Ovary (tissue), 9 donors: Measurements from ENCODE around the gene MYOM1. TPM values are rescaled to one million over a fixed set of nuclear protein-coding genes. Genes with fewer than 3 reads are reported as not detected.

Experiments
- DNase-seq, 5 donors: peaks; one replicate each; pipeline ENCODE4 v3.0.0-alpha.2; 2019 to 2020
- H3K27ac ChIP-seq, 2 donors: fragments of 200-600 bp; one replicate each; pipeline versions ENCODE4 v1.5.1 to v1.8.0; 2019 to 2022
- H3K27me3 ChIP-seq: fragments of 200-600 bp; one replicate; pipeline ENCODE4 v1.8.0; 2022
- H3K36me3 ChIP-seq: fragments of 200-600 bp; sonication (generic); one replicate; pipeline ENCODE4 v1.5.1; 2019
- H3K4me1 ChIP-seq: one replicate; pipeline ENCODE4 v1.8.1; 2013; ENCODE audit warnings: mild to moderate bottlenecking, moderate library complexity; ENCODE audit not compliant: insufficient read depth
- H3K4me3 ChIP-seq: fragments of 200-600 bp; sonication (generic); one replicate; pipeline ENCODE4 v1.5.1; 2017
- H3K9me3 ChIP-seq, 2 donors: fragments of 200-600 bp in 1 of 2; sonication (generic) in 1 of 2; one replicate each; pipeline versions ENCODE4 v1.5.1 to v1.8.1; 2013 to 2019; ENCODE audit warnings: mild to moderate bottlenecking in 1 of 2, moderate library complexity in 1 of 2
- EP300 ChIP-seq: sonication (generic); formaldehyde crosslinking; IDR thresholded peaks from one replicate; pipeline ENCODE4 v1.6.1; 2017; ENCODE audit warnings: antibody characterized with exemption
- POLR2A ChIP-seq: fragments of 450-650 bp; IDR thresholded peaks from one replicate; pipeline ENCODE4 v1.6.1; 2017; ENCODE audit warnings: antibody characterized with exemption, mild to moderate bottlenecking, moderate library complexity
- WGBS, 3 donors: extraction: QIAGEN DNeasy Blood & Tissue Kit in 1 of 3; methylation state at CpG; one replicate each; pipeline versions ENCODE4 v1.1.5 to v1.1.7; 2013 to 2017; 5-methylcytosine and 5-hydroxymethylcytosine counted together
- intact Hi-C, 4 donors: fragments of 100-400 bp; cut with DNase I; formaldehyde crosslinking; loops; one replicate each; pipeline versions ENCODE4 v1.11.0 to v1.15.1; 2022 to 2023
- polyA plus RNA-seq, 2 donors: library from polyadenylated mRNA; stranded (reverse); fragments of 200-250 nt in 1 of 2; fragments of 350-450 nt in 1 of 2; fragmentation: Illumina TruSeq in 1 of 2; extraction: RNeasy Lipid Tissue Mini Kit (QIAGEN cat#74804) in 1 of 2; gene quantifications; one replicate each; pipeline ENCODE4 v1.2.3, GENCODE V29; 2013 to 2014
- total RNA-seq, 7 donors: library from RNA; depleted of rRNA in 2 of 7; stranded (reverse); fragments of >200 nt in 2 of 7; fragmentation: NEBNext Ultra II Directional in 3 of 7; extraction: Animal tissue kit (Norgen Biotek cat#: 25700) in 3 of 7; gene quantifications; one replicate each; pipeline versions ENCODE4 v1.1.0 to v1.2.4, GENCODE V29; 2016 to 2023
- TF ChIP-seq, protein P1 (sequence below), 3 donors: fragments of 450-650 bp in 2 of 3; fragments of 200-600 bp in 1 of 3; IDR thresholded peaks; one replicate each; pipeline versions ENCODE4 v1.5.1 to v1.8.0; 2016 to 2022; ENCODE audit warnings: antibody characterized with exemption in 3 of 3, mild to moderate bottlenecking in 1 of 3
- donor health status: DM: no; HTN: no; CAD: no; lungs with moderate emphysema.
- donor health status: DM: no; HTN: no; CAD: no.
- donor health status: Bipolar disorder and iron deficiency.
- donor health status: DM: yes; HTN: yes; CAD: no.
- donor health status: DM: no; HTN: no; CAD: no.
- donor health status: DM: yes; HTN: yes; CAD: no.

MYOM1 gene
- total and polyA plus RNA-seq, 9 donors: 0.69 to 21.0 (median 3.6) TPM

DNA sequence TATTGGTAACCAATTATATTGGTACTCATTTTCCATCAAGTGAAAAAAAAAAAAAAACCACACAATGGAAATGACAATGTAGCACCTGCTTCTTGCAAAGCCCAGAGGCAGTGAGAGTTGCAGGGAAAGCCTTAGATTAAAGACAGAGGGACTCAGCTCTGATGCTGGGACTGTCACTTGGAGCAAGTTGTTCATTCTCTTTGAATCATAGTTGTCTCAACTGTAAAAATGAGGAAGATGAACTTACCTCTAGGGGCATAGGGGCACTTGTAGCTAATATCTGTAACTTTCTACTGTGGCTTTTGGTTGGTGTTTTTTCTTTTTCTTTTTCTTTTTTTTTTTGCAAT is 125.5 kb downstream of the MYOM1 start:
- Histone ChIP-seq H3K27ac (no peak overlapping the region), H3K27me3 (no peaks in the 10 kb centered on the region), H3K36me3 (no peaks in the 10 kb centered on the region), H3K9me3 (no peaks in the 10 kb centered on the region), H3K4me3 (no peak overlapping the region), H3K4me1 (no peaks in the 10 kb centered on the region)
- intact Hi-C loops: no loop called here
- TF ChIP-seq POLR2A: no peak
- TF ChIP-seq EP300: no peak
- TF ChIP-seq, protein P1, sequence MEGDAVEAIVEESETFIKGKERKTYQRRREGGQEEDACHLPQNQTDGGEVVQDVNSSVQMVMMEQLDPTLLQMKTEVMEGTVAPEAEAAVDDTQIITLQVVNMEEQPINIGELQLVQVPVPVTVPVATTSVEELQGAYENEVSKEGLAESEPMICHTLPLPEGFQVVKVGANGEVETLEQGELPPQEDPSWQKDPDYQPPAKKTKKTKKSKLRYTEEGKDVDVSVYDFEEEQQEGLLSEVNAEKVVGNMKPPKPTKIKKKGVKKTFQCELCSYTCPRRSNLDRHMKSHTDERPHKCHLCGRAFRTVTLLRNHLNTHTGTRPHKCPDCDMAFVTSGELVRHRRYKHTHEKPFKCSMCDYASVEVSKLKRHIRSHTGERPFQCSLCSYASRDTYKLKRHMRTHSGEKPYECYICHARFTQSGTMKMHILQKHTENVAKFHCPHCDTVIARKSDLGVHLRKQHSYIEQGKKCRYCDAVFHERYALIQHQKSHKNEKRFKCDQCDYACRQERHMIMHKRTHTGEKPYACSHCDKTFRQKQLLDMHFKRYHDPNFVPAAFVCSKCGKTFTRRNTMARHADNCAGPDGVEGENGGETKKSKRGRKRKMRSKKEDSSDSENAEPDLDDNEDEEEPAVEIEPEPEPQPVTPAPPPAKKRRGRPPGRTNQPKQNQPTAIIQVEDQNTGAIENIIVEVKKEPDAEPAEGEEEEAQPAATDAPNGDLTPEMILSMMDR (IDR thresholded peaks at IDR 0.05): no peak
- no peak for DNase-seq

DNA sequence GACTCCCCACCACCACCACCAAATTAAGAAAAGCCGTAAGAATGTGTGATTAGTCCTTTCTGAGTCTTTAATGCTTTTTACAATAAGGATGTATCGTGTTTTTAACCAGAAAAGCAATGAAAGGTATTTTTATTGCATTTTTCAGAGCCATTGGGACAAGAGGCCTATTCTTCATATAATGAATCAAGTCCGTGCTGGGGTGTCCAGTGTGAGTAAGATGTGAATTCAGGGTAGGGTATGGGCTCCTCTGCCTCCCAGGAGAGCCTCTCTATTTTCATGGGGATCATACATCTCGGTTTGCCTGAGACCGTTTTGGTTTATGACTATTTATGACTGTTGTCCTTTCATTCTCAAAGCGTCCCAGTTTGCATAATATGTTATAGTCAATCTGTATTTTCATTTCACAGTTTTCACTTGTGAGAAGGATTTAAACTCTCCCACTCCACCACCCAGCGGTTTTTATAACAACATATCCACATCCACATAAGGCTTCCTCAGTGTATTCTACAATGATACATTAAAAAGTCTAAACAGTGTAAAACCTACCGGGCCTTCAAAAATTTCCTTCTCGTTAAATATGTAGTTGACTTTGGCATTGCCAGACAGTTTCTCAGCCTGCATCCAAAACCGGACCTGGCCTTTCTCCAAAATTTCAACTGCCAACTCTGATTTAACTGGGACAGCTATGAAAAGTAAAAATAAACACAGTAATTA is 126.0 kb downstream of the MYOM1 start:
- no peaks in the 10 kb centered on the region for H3K36me3 ChIP-seq
- intact Hi-C loops: no loop called here
- no peak overlapping the region for H3K27ac ChIP-seq
- no peaks in the 10 kb centered on the region for H3K9me3 ChIP-seq
- no peaks in the 10 kb centered on the region for H3K4me1 ChIP-seq
- no peaks in the 10 kb centered on the region for H3K27me3 ChIP-seq
- TF ChIP-seq POLR2A (no peak), EP300 (no peak)
- TF ChIP-seq, protein P1 (IDR thresholded peaks at IDR 0.05): no peak
- no peak for DNase-seq
- 74 to 77% (median 75%) methylated on average over 10 of the region's 10 CpGs for WGBS, 3 donors
- no peak overlapping the region for H3K4me3 ChIP-seq

DNA sequence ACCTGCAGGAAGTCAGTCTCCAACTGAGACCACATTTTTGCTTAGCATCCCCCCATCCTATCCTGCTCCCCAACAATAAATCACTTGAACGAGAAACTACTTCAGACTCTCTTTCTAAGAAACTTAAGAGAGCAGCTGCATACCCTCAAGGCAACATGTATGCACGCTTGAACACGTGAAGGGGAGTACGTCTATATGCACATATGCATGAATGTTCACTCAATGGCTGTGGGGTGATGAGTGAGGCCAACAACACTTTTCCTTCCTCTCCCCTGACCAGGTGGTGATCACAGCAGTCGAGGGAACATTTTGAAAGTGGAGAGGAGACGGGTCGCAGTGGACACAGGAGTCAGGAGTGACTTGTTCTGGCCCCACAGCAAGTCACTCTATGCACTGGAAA is 127.0 kb downstream of the MYOM1 start:
- no peak for DNase-seq
- WGBS, 3 donors: 89 to 92% (median 90%) methylated on average over 7 of the region's 7 CpGs

DNA sequence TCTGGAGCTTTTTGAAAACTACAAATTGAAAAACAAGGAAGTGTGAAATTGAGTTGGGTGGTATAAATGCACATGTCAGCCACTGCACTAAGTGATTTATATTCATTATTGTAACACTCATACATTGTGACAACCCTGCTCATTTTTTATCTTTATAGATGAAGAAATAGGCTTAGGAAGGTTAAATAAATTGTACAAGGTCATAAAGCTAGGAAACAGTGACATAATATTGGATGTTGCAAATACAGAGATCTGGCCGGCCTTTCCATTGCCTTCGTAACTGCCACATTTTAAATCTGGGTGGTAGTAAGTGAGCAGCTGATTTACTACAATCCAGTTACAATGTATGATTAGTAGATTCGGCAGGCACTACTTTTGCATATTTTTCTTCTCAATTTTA is 130.2 kb downstream of the MYOM1 start:
- Histone ChIP-seq H3K27me3 (no peaks in the 10 kb centered on the region), H3K27ac (no peak overlapping the region), H3K4me1 (no peaks in the 10 kb centered on the region), H3K36me3 (no peaks in the 10 kb centered on the region), H3K4me3 (no peak overlapping the region), H3K9me3 (no peaks in the 10 kb centered on the region)
- 63 to 72% (median 70%) methylated on average over 3 of the region's 3 CpGs for WGBS, 3 donors
- no peak for DNase-seq
- intact Hi-C loops: loop anchor here in 1 of 4 donors (10.0 kb wide), 1 partner anchor 145 kb away; no protein-coding TSS in a partner anchor
- TF ChIP-seq, protein P1 (IDR thresholded peaks at IDR 0.05): no peak
- TF ChIP-seq EP300 (no peak), POLR2A (no peak)

More for the DNA sequence above, 127.0 kb downstream of the MYOM1 start:
- Histone ChIP-seq H3K27me3 (no peaks in the 10 kb centered on the region), H3K4me3 (no peak overlapping the region), H3K9me3 (no peaks in the 10 kb centered on the region), H3K36me3 (no peaks in the 10 kb centered on the region), H3K4me1 (no peaks in the 10 kb centered on the region), H3K27ac (no peak overlapping the region)
- intact Hi-C loops: no loop called here
- TF ChIP-seq POLR2A: no peak
- TF ChIP-seq EP300: no peak
- TF ChIP-seq, protein P1 (IDR thresholded peaks at IDR 0.05): no peak
